IMR-90 (cell line): ENCODE results near the gene ANKRD18B. TPM values are rescaled to one million over a fixed set of nuclear protein-coding genes. Genes with fewer than 3 reads are reported as not detected.

Experiments
- ATAC-seq: fragments of 200-7000 bp; cut with Tn5 transposase; 2 replicates; pipeline ENCODE4 v1.9.1; 2020; ENCODE audit warnings: low read depth, mild to moderate bottlenecking, moderate library complexity
- BruUV-seq: library from RNA; stranded (reverse); fragments of 400-500 nt; replicated peaks from 2 replicates; lab custom pipeline; 2021; lab: Mats Ljungman, UMichigan
- CTCF ChIA-PET: fragments of 300-600 bp; formaldehyde crosslinking; extraction: SDS; loops from one replicate; lab custom pipeline; 2021; ENCODE audit warnings: antibody characterized with exemption; lab: Yijun Ruan, JAX
- POLR2A ChIA-PET: fragments of 300-600 bp; sonication (Branson Sonifier 250); formaldehyde crosslinking; loops from one replicate; lab custom pipeline; 2022; ENCODE audit warnings: antibody characterized with exemption; ENCODE audit not compliant: unreplicated experiment; lab: Charles Lee
- DNase-seq: peaks from one replicate; pipeline ENCODE4 v3.0.0; 2013
- H2AFZ ChIP-seq: replicated peaks from 2 replicates; pipeline ENCODE3; 2013; ENCODE audit warnings: low read length, mild to moderate bottlenecking; ENCODE audit not compliant: poor library complexity
- H2AK5ac ChIP-seq: 2 replicates; pipeline ENCODE4 v1.6.1; 2013; ENCODE audit warnings: low read depth, low read length, inconsistent platforms
- H2AK9ac ChIP-seq: replicated peaks from 2 replicates; pipeline ENCODE3; 2013; ENCODE audit warnings: mild to moderate bottlenecking, low read depth, low read length, moderate library complexity; ENCODE audit not compliant: poor library complexity
- H2BK120ac ChIP-seq: 2 replicates; pipeline ENCODE4 v1.6.1; 2013; ENCODE audit warnings: low read depth, low read length, inconsistent platforms
- H2BK15ac ChIP-seq: 3 replicates; pipeline ENCODE4 v1.6.1; 2013; ENCODE audit warnings: low read depth, low read length, inconsistent platforms
- H2BK20ac ChIP-seq: 2 replicates; pipeline ENCODE4 v1.6.1; 2013; ENCODE audit warnings: low read depth, mild to moderate bottlenecking, inconsistent platforms, low read length, moderate library complexity
- H2BK5ac ChIP-seq: 2 replicates; pipeline ENCODE4 v1.6.1; 2013; ENCODE audit warnings: mild to moderate bottlenecking, low read depth, low read length, inconsistent platforms; ENCODE audit not compliant: poor library complexity, severe bottlenecking
- H3K14ac ChIP-seq: replicated peaks from 2 replicates; pipeline ENCODE4 v1.6.1; 2013; ENCODE audit warnings: low read depth, low read length, inconsistent platforms
- H3K18ac ChIP-seq: 2 replicates; pipeline ENCODE4 v1.6.1; 2013; ENCODE audit warnings: low read depth, low read length, control low read depth
- H3K23ac ChIP-seq: 2 replicates; pipeline ENCODE4 v1.6.1; 2013; ENCODE audit warnings: low read depth, low read length, inconsistent platforms
- H3K27ac ChIP-seq: 2 replicates; pipeline ENCODE4 v1.5.1; 2013; ENCODE audit warnings: mild to moderate bottlenecking, control low read depth, low read length; ENCODE audit not compliant: insufficient read depth
- H3K27me3 ChIP-seq: 2 replicates; pipeline ENCODE4 v1.6.1; 2013; ENCODE audit warnings: low read length; ENCODE audit not compliant: control insufficient read depth, insufficient read depth
- H3K36me3 ChIP-seq: 2 replicates; pipeline ENCODE4 v1.6.1; 2013; ENCODE audit warnings: low read length, mixed read lengths; ENCODE audit not compliant: control insufficient read depth, insufficient read depth
- H3K4ac ChIP-seq: 2 replicates; pipeline ENCODE4 v1.6.1; 2013; ENCODE audit warnings: low read depth, low read length, inconsistent platforms
- H3K4me1 ChIP-seq: 2 replicates; pipeline ENCODE4 v1.6.1; 2013; ENCODE audit warnings: low read length, mixed read lengths; ENCODE audit not compliant: control insufficient read depth, insufficient read depth
- H3K4me2 ChIP-seq: 2 replicates; pipeline ENCODE4 v1.6.1; 2013; ENCODE audit warnings: low read depth, mild to moderate bottlenecking, control low read depth, low read length, moderate library complexity
- H3K4me3 ChIP-seq: 2 replicates; pipeline ENCODE4 v1.5.1; 2013; ENCODE audit warnings: low read depth, mild to moderate bottlenecking, control low read depth, low read length, moderate library complexity; ENCODE audit not compliant: insufficient read depth
- H3K56ac ChIP-seq: 2 replicates; pipeline ENCODE4 v1.6.1; 2013; ENCODE audit warnings: low read length, inconsistent platforms; ENCODE audit not compliant: insufficient read depth; ENCODE audit errors: extremely low read depth
- H3K79me1 ChIP-seq, 2 experiments: 2 replicates each; pipeline ENCODE4 v1.6.1; 2013; ENCODE audit warnings: low read length in 2 of 2, inconsistent platforms in 1 of 2, low read depth in 1 of 2
- H3K9ac ChIP-seq: 2 replicates; pipeline ENCODE4 v1.6.1; 2013; ENCODE audit warnings: low read depth, low read length, control low read depth
- H3K9me1 ChIP-seq: 2 replicates; pipeline ENCODE4 v1.6.1; 2013; ENCODE audit warnings: low read length, inconsistent platforms; ENCODE audit not compliant: insufficient read depth
- H3K9me3 ChIP-seq: 2 replicates; pipeline ENCODE4 v1.6.1; 2013; ENCODE audit warnings: low read length; ENCODE audit not compliant: control insufficient read depth, insufficient read depth
- H4K20me1 ChIP-seq: 2 replicates; pipeline ENCODE4 v1.6.1; 2013; ENCODE audit warnings: low read length, inconsistent platforms; ENCODE audit not compliant: insufficient read depth
- H4K5ac ChIP-seq: 2 replicates; pipeline ENCODE4 v1.6.1; 2013; ENCODE audit warnings: mild to moderate bottlenecking, low read depth, low read length, control low read depth
- H4K8ac ChIP-seq, 2 experiments: 2 replicates each; pipeline ENCODE4 v1.6.1; 2013; ENCODE audit warnings: low read depth in 2 of 2, low read length in 2 of 2, control low read depth in 1 of 2, inconsistent platforms in 1 of 2
- H4K91ac ChIP-seq: 2 replicates; pipeline ENCODE4 v1.6.1; 2013; ENCODE audit warnings: low read depth, low read length, inconsistent platforms; ENCODE audit not compliant: insufficient read depth
- CEBPB ChIP-seq: IDR thresholded peaks from 2 replicates; pipeline ENCODE4 v1.6.1; 2012; ENCODE audit warnings: low read depth, low read length, improper control_type of control experiment
- ELK1 ChIP-seq: fragments of 150-350 bp; IDR thresholded peaks from 2 replicates; pipeline ENCODE4 v1.6.1; 2016; ENCODE audit warnings: low read depth, mild to moderate bottlenecking, low read length, moderate library complexity, borderline replicate concordance
- MAFK ChIP-seq: IDR thresholded peaks from 2 replicates; pipeline ENCODE4 v1.6.1; 2012; ENCODE audit warnings: low read depth, low read length, improper control_type of control experiment
- MXI1 ChIP-seq: IDR thresholded peaks from 2 replicates; pipeline ENCODE4 v1.6.1; 2012; ENCODE audit warnings: low read depth, mild to moderate bottlenecking, low read length, moderate library complexity, borderline replicate concordance
- NFE2L2 ChIP-seq: fragments of 150-350 bp; IDR thresholded peaks from 2 replicates; pipeline ENCODE4 v1.6.1; 2016; ENCODE audit warnings: low read depth, mild to moderate bottlenecking, low read length
- RCOR1 ChIP-seq: IDR thresholded peaks from 2 replicates; pipeline ENCODE4 v1.6.1; 2012; ENCODE audit warnings: mild to moderate bottlenecking, low read length, improper control_type of control experiment; ENCODE audit not compliant: insufficient replicate concordance
- SMC3 ChIP-seq: fragments of 150-350 bp; IDR thresholded peaks from 2 replicates; pipeline ENCODE4 v1.6.1; 2016; ENCODE audit warnings: low read depth, mild to moderate bottlenecking, antibody characterized with exemption, low read length, moderate library complexity
- WGBS, 2 experiments: methylation state at CpG; one replicate each; pipeline versions ENCODE4 v1.1.5 to v1.1.7; 2013; ENCODE audit warnings: missing lambda C conversion rate in 2 of 2; ENCODE audit not compliant: insufficient read length in 1 of 2; ENCODE audit errors: extremely low coverage in 2 of 2; 5-methylcytosine and 5-hydroxymethylcytosine counted together
- dilution Hi-C: fragments of 300-500 bp; cut with HindIII; formaldehyde crosslinking; loops from one replicate; pipeline ENCODE4 v1.14.3; 2018; ENCODE audit warnings: low sequenced_read_pairs; ENCODE audit not compliant: unreplicated experiment
- in situ Hi-C: fragments of 300-500 bp; cut with MboI; formaldehyde crosslinking; loops from 3 replicates; pipeline ENCODE4 v1.14.3; 2019; ENCODE audit warnings: low sequenced_read_pairs, inconsistent platforms, mixed read lengths
- intact Hi-C: fragments of 100-400 bp; cut with micrococcal nuclease; formaldehyde crosslinking; loops from 2 replicates; pipeline ENCODE4 v1.10.0; 2022
- polyA plus RNA-seq, 3 experiments: library from polyadenylated mRNA; depleted of rRNA; stranded (reverse); fragments of >200 nt; gene quantifications; 2 replicates each; pipeline ENCODE4 v1.2.3, GENCODE V29; 2012; ENCODE audit warnings: low replicate concordance in 1 of 3
- total RNA-seq: library from RNA; depleted of rRNA; stranded (reverse); fragments of >200 nt; gene quantifications from 2 replicates; pipeline ENCODE4 v1.2.3, GENCODE V29; 2012
- TF ChIP-seq, protein P1 (sequence below): conservative IDR thresholded peaks from 2 replicates; pipeline ENCODE4 v1.5.1; 2012; ENCODE audit warnings: mild to moderate bottlenecking, low read depth, low read length, improper control_type of control experiment

Gene ANKRD18B
- total and polyA plus RNA-seq, 2 of the 4 experiments (the other 2 are of a cell fraction) = 7.1 to 13.4 TPM

DNA sequence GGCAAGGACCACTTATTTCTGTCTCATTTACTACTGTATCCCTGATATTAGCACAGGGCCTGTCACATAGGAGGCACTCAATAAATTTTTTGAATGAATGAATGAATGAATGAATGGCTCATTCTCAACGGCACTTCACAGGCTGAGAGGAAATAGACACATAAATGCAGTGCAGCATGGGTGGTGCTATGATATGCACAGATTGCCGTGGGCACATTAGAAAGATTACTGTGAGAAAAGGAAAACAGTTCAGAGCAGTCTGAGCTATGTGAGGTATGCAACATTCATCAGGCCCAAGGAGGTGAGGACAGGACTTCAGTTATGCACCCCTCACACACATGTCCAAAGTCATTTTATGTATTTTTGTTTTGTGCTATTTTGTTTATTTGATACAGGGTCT is 43.9 kb upstream of the ANKRD18B start:
- no peak for DNase-seq
- peak overlapping the region; percentile 19 for H2AK9ac ChIP-seq
- no peak overlapping the region for H2AK5ac ChIP-seq
- TF ChIP-seq MXI1 (no peak), CEBPB (no peak), SMC3 (no peak), MAFK (no peak), ELK1 (no peak), NFE2L2 (no peak), RCOR1 (no peak)
- TF ChIP-seq, protein P1, sequence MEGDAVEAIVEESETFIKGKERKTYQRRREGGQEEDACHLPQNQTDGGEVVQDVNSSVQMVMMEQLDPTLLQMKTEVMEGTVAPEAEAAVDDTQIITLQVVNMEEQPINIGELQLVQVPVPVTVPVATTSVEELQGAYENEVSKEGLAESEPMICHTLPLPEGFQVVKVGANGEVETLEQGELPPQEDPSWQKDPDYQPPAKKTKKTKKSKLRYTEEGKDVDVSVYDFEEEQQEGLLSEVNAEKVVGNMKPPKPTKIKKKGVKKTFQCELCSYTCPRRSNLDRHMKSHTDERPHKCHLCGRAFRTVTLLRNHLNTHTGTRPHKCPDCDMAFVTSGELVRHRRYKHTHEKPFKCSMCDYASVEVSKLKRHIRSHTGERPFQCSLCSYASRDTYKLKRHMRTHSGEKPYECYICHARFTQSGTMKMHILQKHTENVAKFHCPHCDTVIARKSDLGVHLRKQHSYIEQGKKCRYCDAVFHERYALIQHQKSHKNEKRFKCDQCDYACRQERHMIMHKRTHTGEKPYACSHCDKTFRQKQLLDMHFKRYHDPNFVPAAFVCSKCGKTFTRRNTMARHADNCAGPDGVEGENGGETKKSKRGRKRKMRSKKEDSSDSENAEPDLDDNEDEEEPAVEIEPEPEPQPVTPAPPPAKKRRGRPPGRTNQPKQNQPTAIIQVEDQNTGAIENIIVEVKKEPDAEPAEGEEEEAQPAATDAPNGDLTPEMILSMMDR = no peak
- H3K4ac ChIP-seq = no peak overlapping the region
- 0 out of 2 replicates have a peak, but pooled peaks cover 2% of the 10 kb centered on the region for H3K9me1 ChIP-seq
- no peak overlapping the region for H3K14ac ChIP-seq
- in situ Hi-C loops = no loop called here
- H3K4me2 ChIP-seq = no peak overlapping the region
- H4K20me1 ChIP-seq = no peaks in the 10 kb centered on the region
- H3K18ac ChIP-seq = no peak overlapping the region
- no peak overlapping the region for H3K9ac ChIP-seq
- peak; percentile 56 for ATAC-seq
- H4K91ac ChIP-seq = no peak overlapping the region
- no peak overlapping the region for H3K23ac ChIP-seq
- no peak overlapping the region for H4K5ac ChIP-seq
- no peaks in the 10 kb centered on the region for H3K27me3 ChIP-seq
- dilution Hi-C loops = no loop called here
- H2BK5ac ChIP-seq = no peak overlapping the region
- POLR2A ChIA-PET = no interaction called here
- H2AFZ ChIP-seq = peak overlapping the region; percentile 41
- H3K79me1 ChIP-seq = peaks cover 0 to 4% of the 10 kb centered on the region in 2 experiments; a peak in 2 of 4 replicates
- H3K4me3 ChIP-seq = no peak overlapping the region
- H2BK20ac ChIP-seq = no peak overlapping the region
- intact Hi-C loops = no loop called here
- CTCF ChIA-PET = no interaction called here
- H4K8ac ChIP-seq = no peak overlapping the region
- no peaks in the 10 kb centered on the region for H3K9me3 ChIP-seq
- H2BK15ac ChIP-seq = no peak overlapping the region
- no peak overlapping the region for H3K56ac ChIP-seq
- no peak overlapping the region for H2BK120ac ChIP-seq
- no TSS peak for BruUV-seq
- WGBS, 2 experiments = 86% methylated on average over 1 of the region's 2 CpGs; no CpG with 5 or more reads in 1 of the 2 experiments
- no peaks in the 10 kb centered on the region for H3K36me3 ChIP-seq
- H3K27ac ChIP-seq = no peak overlapping the region
- no peaks in the 10 kb centered on the region for H3K4me1 ChIP-seq
